Heart left ventricle (tissue), 13 donors: ENCODE data around the gene SMARCC1.

Source experiments
- CTCF ChIP-seq, 12 donors: fragments of 200-600 bp; sonication (generic) in 4 of 12; IDR thresholded peaks; one replicate each; pipeline versions ENCODE4 v1.5.0 to v1.8.0; 2018 to 2022; ENCODE audit warnings: antibody characterized with exemption in 12 of 12, mild to moderate bottlenecking in 5 of 12
- POLR2A ChIP-seq, 2 donors: fragments of 450-650 bp; IDR thresholded peaks; one replicate each; pipeline ENCODE4 v1.6.1; 2017; ENCODE audit warnings: antibody characterized with exemption in 2 of 2, mild to moderate bottlenecking in 2 of 2, moderate library complexity in 2 of 2
- donor health status: ischemic (EF 13 %, LVEDD 7.1; RV severe dilation, severe dysfunction).
- donor health status: DM: no; HTN: yes; CAD: no.
- donor health status: DM: no; HTN: no; CAD: no.
- donor health status: ischemic (EF 25% LVEDD 6.9; RV normal size, moderate dysfunction).
- donor health status: ischemic (EF 25% LVEDD 5.7; RV mildly dilated, moderate dysfunction).
- donor health status: ischemic (EF 35%, LVEDD 5.7; RV mildly dilated, moderate dysfunction).
- donor health status: nonischemic (EF 11% LVEDD 7.7; RV severe dilation, severe dysfunction).
- donor health status: DM: yes; HTN: yes; CAD: no.
- donor health status: PGD.
- donor health status: ischemic (EF 29% LVEDD 5.4; RV normal size, mild dysfunction).
- donor health status: nonischemic (EF 23%, LVEDD 6.1; RV moderate dilation, normal function).

- TF ChIP-seq CTCF (IDR thresholded peaks at IDR 0.05), result no peak
- TF ChIP-seq POLR2A (IDR thresholded peaks at IDR 0.05), result no peak
These were observed 158.8 kb downstream of the SMARCC1 start for GRCh38 chr3:47622671-47623461.
